K562 (cell line): ENCODE measurements around the gene FAM234A. TPM values are rescaled to one million over a fixed set of nuclear protein-coding genes. Genes with fewer than 3 reads are reported as not detected.
A peak's percentile ranks its signal among the peaks of the same experiment; 100 is the strongest.

Source experiments
- CBX1 ChIP-seq: sonication (generic); IDR thresholded peaks from 2 replicates; pipeline ENCODE4 v1.6.1; 2016; ENCODE audit warnings: antibody characterized with exemption, low read depth, mild to moderate bottlenecking
- CSDE1 ChIP-seq, 2 experiments: fragments of 450-650 bp; IDR thresholded peaks; 2 replicates each; pipeline ENCODE4 v1.6.1; 2016; ENCODE audit warnings: mild to moderate bottlenecking in 1 of 2
- ELF1 ChIP-seq: fragments of 200-800 bp; sonication (Bioruptor generic); IDR thresholded peaks from 2 replicates; pipeline ENCODE4 v1.6.1; 2016; ENCODE audit warnings: missing genetic modification characterization, missing compliant biosample characterization
- ELF4 ChIP-seq: fragments of 450-650 bp; formaldehyde crosslinking; IDR thresholded peaks from 2 replicates; pipeline ENCODE4 v1.4.0; 2022; ENCODE audit warnings: missing genetic modification characterization
- HMGXB4 ChIP-seq: sonication (generic); formaldehyde crosslinking; IDR thresholded peaks from 2 replicates; pipeline ENCODE4 v1.8.1; 2023; ENCODE audit warnings: mild to moderate bottlenecking, missing genetic modification reagents
- KDM2B ChIP-seq: fragments of 250-450 bp; sonication (Bioruptor Pico); IDR thresholded peaks from 2 replicates; pipeline ENCODE4 v1.8.0; 2021; ENCODE audit warnings: mild to moderate bottlenecking, moderate library complexity
- NCOA2 ChIP-seq, 2 experiments: fragments of 450-650 bp; IDR thresholded peaks; 2 replicates each; pipeline ENCODE4 v1.6.1; 2018; ENCODE audit warnings: mild to moderate bottlenecking in 2 of 2, moderate library complexity in 1 of 2; ENCODE audit not compliant: partially characterized antibody in 2 of 2
- NKRF ChIP-seq: fragments of 450-650 bp; IDR thresholded peaks from 2 replicates; pipeline ENCODE4 v1.6.1; 2016; ENCODE audit warnings: borderline replicate concordance
- RBM22 ChIP-seq: fragments of 200-400 bp; formaldehyde crosslinking; IDR thresholded peaks from 2 replicates; pipeline ENCODE4 v1.6.1; 2018; ENCODE audit warnings: low read length, low read depth; ENCODE audit not compliant: poor library complexity, severe bottlenecking
- SOX6 ChIP-seq: fragments of 450-650 bp; IDR thresholded peaks from 2 replicates; pipeline ENCODE4 v1.6.1; 2014; ENCODE audit warnings: mild to moderate bottlenecking
- ZBTB11 ChIP-seq, 3 experiments: fragments of 200-800 bp in 1 of 3; fragments of 250-450 bp in 1 of 3; fragments of 450-650 bp in 1 of 3; sonication (Bioruptor Pico) in 1 of 3; sonication (Bioruptor generic) in 1 of 3; formaldehyde crosslinking in 1 of 3; IDR thresholded peaks; 2 replicates each; pipeline versions ENCODE4 v1.6.1 to v1.8.0; 2016 to 2022; ENCODE audit warnings: mild to moderate bottlenecking in 2 of 3, missing genetic modification characterization in 2 of 3, missing compliant biosample characterization in 1 of 3, moderate library complexity in 1 of 3
- ZNF143 ChIP-seq: sonication (generic); formaldehyde crosslinking; IDR thresholded peaks from 2 replicates; pipeline ENCODE4 v1.9.0; 2022; ENCODE audit warnings: mild to moderate bottlenecking, missing genetic modification reagents
- ZNF217 ChIP-seq: sonication (generic); formaldehyde crosslinking; IDR thresholded peaks from 2 replicates; pipeline ENCODE4 v1.8.0; 2022; ENCODE audit warnings: mild to moderate bottlenecking, missing genetic modification reagents
- ZNF263 ChIP-seq: sonication (generic); formaldehyde crosslinking; IDR thresholded peaks from 2 replicates; pipeline ENCODE4 v1.8.0; 2022; ENCODE audit warnings: mild to moderate bottlenecking, missing genetic modification reagents, borderline replicate concordance
- ZNF511 ChIP-seq: sonication (generic); formaldehyde crosslinking; IDR thresholded peaks from 2 replicates; pipeline ENCODE4 v1.8.0; 2022; ENCODE audit warnings: mild to moderate bottlenecking, missing genetic modification reagents
- ZNF766 ChIP-seq: fragments of 200-800 bp; sonication (Bioruptor generic); conservative IDR thresholded peaks from 2 replicates; pipeline ENCODE4 v1.6.1; 2016; ENCODE audit warnings: missing genetic modification characterization, missing compliant biosample characterization
- polyA plus RNA-seq, 8 experiments: library from polyadenylated mRNA; depleted of rRNA in 4 of 8; stranded (reverse) in 5 of 8; unstranded in 3 of 8; fragments of >200 nt; fragmentation: Nextera tagmentation in 2 of 8; fragmentation: Illumina TruSeq in 1 of 8; extraction: Ambion mirVana in 2 of 8; extraction: Trizol in 1 of 8; gene quantifications; 2 replicates each; pipeline versions ENCODE4 v1.2.1 to v1.2.3, GENCODE V29; 2011 to 2014; ENCODE audit warnings: inconsistent platforms in 1 of 8, missing spikeins in 1 of 8
- total RNA-seq, 7 experiments: library from RNA; depleted of rRNA in 6 of 7; stranded (reverse); fragments of >200 nt in 6 of 7; fragmentation: Illumina TruSeq in 2 of 7; extraction: Trizol in 2 of 7; gene quantifications; 2 replicates each; pipeline versions ENCODE4 v1.2.1 to v1.2.3, GENCODE V29; 2011 to 2021; ENCODE audit warnings: low replicate concordance in 1 of 7
- TF ChIP-seq, protein P1 (sequence below): sonication (generic); formaldehyde crosslinking; IDR thresholded peaks from 2 replicates; pipeline ENCODE4 v1.8.0; 2022; ENCODE audit warnings: missing genetic modification reagents, mild to moderate bottlenecking, moderate library complexity, borderline replicate concordance

Gene FAM234A
- total and polyA plus RNA-seq, 9 of the 15 experiments (the other 6 are each of a cell fraction or from before 2014, with no cell fraction given) = 1.0 to 47.9 (median 15.0) TPM

- peak; percentile 96 for TF ChIP-seq NKRF
- TF ChIP-seq ZNF143 (CRISPR knock-in tag) = 0 out of 2 replicates have a peak, but pooled peaks have one; percentile 19
- TF ChIP-seq ZNF263 (CRISPR knock-in tag) = peak; percentile 66; the same call in 1 of the 2 replicates
- peak; percentile 32; the same call in 1 of the 2 replicates for TF ChIP-seq HMGXB4 (CRISPR knock-in tag)
- TF ChIP-seq, protein P1, sequence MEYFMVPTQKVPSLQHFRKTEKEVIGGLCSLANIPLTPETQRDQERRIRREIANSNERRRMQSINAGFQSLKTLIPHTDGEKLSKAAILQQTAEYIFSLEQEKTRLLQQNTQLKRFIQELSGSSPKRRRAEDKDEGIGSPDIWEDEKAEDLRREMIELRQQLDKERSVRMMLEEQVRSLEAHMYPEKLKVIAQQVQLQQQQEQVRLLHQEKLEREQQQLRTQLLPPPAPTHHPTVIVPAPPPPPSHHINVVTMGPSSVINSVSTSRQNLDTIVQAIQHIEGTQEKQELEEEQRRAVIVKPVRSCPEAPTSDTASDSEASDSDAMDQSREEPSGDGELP = peak; percentile 68; the same call in 1 of the 2 replicates
- no peak for TF ChIP-seq NCOA2 (IDR thresholded peaks at IDR 0.05; ENCODE audit: partially characterized antibody in 2 of 2)
- no peak for TF ChIP-seq ZNF217 (CRISPR knock-in tag)
- no peak for TF ChIP-seq RBM22
- TF ChIP-seq SOX6 = peak; percentile 19; the same call in 1 of the 2 replicates
- peak in 1 of 3 experiments; percentile 51; a peak in 2 of 6 replicates for TF ChIP-seq ZBTB11 (CRISPR knock-in tag; IDR thresholded peaks at IDR 0.05)
- TF ChIP-seq CSDE1 (IDR thresholded peaks at IDR 0.05) = peak in 1 of 2 experiments; percentile 60; a peak in 1 of 4 replicates
- peak; percentile 81 for TF ChIP-seq ELF1
- no peak for TF ChIP-seq KDM2B (CRISPR knock-in tag)
- TF ChIP-seq ELF4 = peak; percentile 85
- no peak for TF ChIP-seq ZNF511 (CRISPR knock-in tag)
- TF ChIP-seq ZNF766 (CRISPR knock-in tag) = peak; percentile 46; the same call in 1 of the 2 replicates
- TF ChIP-seq CBX1 = peak; percentile 68; the same call in 1 of the 2 replicates
These were observed at the start of gene FAM234A (continued) for GRCh38 chr16:234468-235305.
